Measurements from ENCODE around the gene INSRR.
A peak's percentile ranks its signal among the peaks of the same experiment; 100 is the strongest.

The INSRR gene

GRCh38 chr1:156874142-156874541, 15.2 kb upstream of the INSRR start:
- no peak for DNase-seq (ENCODE audit: low read depth in 2 of 2)

- DNase-seq (ENCODE audit: low read depth in 2 of 2): no peak
Observed at GRCh38 chr1:156873659-156874058, 14.7 kb upstream of the INSRR start.

- DNase-seq (ENCODE audit: low read depth in 2 of 2): no peak
Observed at GRCh38 chr1:156869455-156869854, 10.5 kb upstream of the INSRR start.

- DNase-seq (ENCODE audit: low read depth in 2 of 2): no peak
Observed at GRCh38 chr1:156868341-156868740, 9.4 kb upstream of the INSRR start.

GRCh38 chr1:156866249-156866909, 7.5 kb upstream of the INSRR start:
- DNase-seq (ENCODE audit: low read depth in 2 of 2): no peak

GRCh38 chr1:156865865-156866248, 6.9 kb upstream of the INSRR start:
- no peak for DNase-seq (ENCODE audit: low read depth in 2 of 2)

GRCh38 chr1:156865258-156865657, 6.3 kb upstream of the INSRR start:
- DNase-seq (ENCODE audit: low read depth in 2 of 2): no peak

- DNase-seq (ENCODE audit: low read depth in 2 of 2): no peak
Observed at GRCh38 chr1:156864796-156865195, 5.9 kb upstream of the INSRR start.

GRCh38 chr1:156863631-156864030, 4.7 kb upstream of the INSRR start:
- DNase-seq (ENCODE audit: low read depth in 2 of 2): no peak

GRCh38 chr1:156862997-156863599, 4.2 kb upstream of the INSRR start:
- DNase-seq (ENCODE audit: low read depth in 2 of 2): no peak

- DNase-seq (ENCODE audit: low read depth in 2 of 2): no peak
Observed at GRCh38 chr1:156862584-156862983, 3.7 kb upstream of the INSRR start.

GRCh38 chr1:156860628-156861423, 1.9 kb upstream of the INSRR start, which contains the start of gene NTRK1:
Gene NTRK1, plus strand, starts transcription at chr1:156860865. Its CDS starts 70 bp downstream, at chr1:156860935.
- peak in 1 of 2 donors; percentile 20 for DNase-seq (ENCODE audit: low read depth in 2 of 2)

GRCh38 chr1:156860113-156860627, 1.3 kb upstream of the INSRR start:
- DNase-seq (ENCODE audit: low read depth in 2 of 2): peak in 1 of 2 donors; percentile 32

- DNase-seq (ENCODE audit: low read depth in 2 of 2): no peak
Observed at GRCh38 chr1:156859523-156860112, 701 bp upstream of the INSRR start.

GRCh38 chr1:156858555-156858956, 361 bp downstream of the INSRR start:
- no peak for DNase-seq (ENCODE audit: low read depth in 2 of 2)

GRCh38 chr1:156857532-156857931, 1.4 kb downstream of the INSRR start:
- DNase-seq (ENCODE audit: low read depth in 2 of 2): no peak

- DNase-seq (ENCODE audit: low read depth in 2 of 2): no peak
Observed at GRCh38 chr1:156856282-156856785, 2.6 kb downstream of the INSRR start.

GRCh38 chr1:156854634-156855033, 4.3 kb downstream of the INSRR start:
- DNase-seq (ENCODE audit: low read depth in 2 of 2): no peak

GRCh38 chr1:156853761-156854160, 5.2 kb downstream of the INSRR start:
- no peak for DNase-seq (ENCODE audit: low read depth in 2 of 2)

- no peak for DNase-seq (ENCODE audit: low read depth in 2 of 2)
Observed at GRCh38 chr1:156852418-156852874, 6.5 kb downstream of the INSRR start.

GRCh38 chr1:156851779-156852417, 7.0 kb downstream of the INSRR start:
- DNase-seq (ENCODE audit: low read depth in 2 of 2): no peak
